NB4 (cell line): Measurements from ENCODE around the gene GALNTL6.

ENCODE experiments used
- CTCF ChIP-seq: IDR thresholded peaks from one replicate; pipeline ENCODE4 v1.5.1; 2012; ENCODE audit warnings: low read depth, low read length
- MYC ChIP-seq: IDR thresholded peaks from 2 replicates; pipeline ENCODE4 v1.6.1; 2011; ENCODE audit warnings: low read depth, low read length
- POLR2A ChIP-seq: IDR thresholded peaks from 2 replicates; pipeline ENCODE4 v1.6.1; 2011; ENCODE audit warnings: mild to moderate bottlenecking; ENCODE audit not compliant: insufficient read length; ENCODE audit errors: extremely low read depth
- TF ChIP-seq, protein P1 (sequence below): IDR thresholded peaks from 2 replicates; pipeline ENCODE4 v1.6.1; 2011; ENCODE audit warnings: low read depth, low read length

DNA sequence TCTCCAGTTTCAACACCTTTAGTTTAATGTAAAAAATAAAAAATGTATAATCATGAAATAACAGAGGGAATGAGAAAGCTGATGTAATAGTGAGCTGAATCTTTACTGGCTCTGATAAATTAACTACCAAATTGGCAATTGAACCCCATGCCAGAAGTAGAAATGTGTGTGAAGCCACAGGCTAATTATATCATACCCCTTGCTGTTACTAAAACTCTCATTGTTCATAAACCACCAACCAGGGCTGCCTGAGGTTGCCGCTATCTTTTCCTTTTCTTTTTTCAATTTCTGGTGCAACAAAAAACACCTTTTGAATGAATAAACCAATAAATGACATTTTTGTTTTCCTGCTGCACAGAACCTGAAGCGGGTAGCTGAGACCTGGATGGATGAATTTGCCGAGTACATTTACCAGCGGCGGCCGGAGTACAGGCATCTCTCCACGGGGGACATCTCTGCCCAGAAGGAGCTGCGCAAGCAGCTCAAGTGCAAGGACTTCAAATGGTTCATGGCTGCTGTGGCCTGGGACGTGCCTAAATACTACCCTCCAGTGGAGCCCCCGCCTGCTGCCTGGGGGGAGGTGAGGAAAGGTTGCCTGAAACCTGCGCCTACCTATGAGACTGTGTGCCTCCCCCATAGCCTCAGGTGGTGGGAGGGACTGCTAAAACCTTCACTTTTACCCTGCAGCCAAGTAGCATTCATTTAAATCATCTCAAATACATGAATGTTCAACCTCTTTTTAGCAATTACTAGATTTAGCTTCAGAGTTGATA, 1138.7 kb downstream of the GALNTL6 start:
- TF ChIP-seq POLR2A (no peak), CTCF (no peak), MYC (no peak)
- TF ChIP-seq, protein P1, sequence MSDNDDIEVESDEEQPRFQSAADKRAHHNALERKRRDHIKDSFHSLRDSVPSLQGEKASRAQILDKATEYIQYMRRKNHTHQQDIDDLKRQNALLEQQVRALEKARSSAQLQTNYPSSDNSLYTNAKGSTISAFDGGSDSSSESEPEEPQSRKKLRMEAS, result no peak
